Upper lobe of left lung (tissue), 6 donors: ENCODE data around the gene AP1G1. TPM values are rescaled to one million over a fixed set of nuclear protein-coding genes. Genes with fewer than 3 reads are reported as not detected.
"Not testable (repeated sequence)": the region's sequence is repeated elsewhere in the genome, so short reads cannot be mapped to it uniquely, and the experiment has no call there.

Experiments used
- ATAC-seq, 2 donors: fragments of 200-7000 bp; cut with Tn5 transposase; one replicate each; pipeline ENCODE4 v1.9.1; 2022; ENCODE audit warnings: mild to moderate bottlenecking in 2 of 2, moderate library complexity in 2 of 2; ENCODE audit not compliant: low FRiP score in 2 of 2
- DNase-seq, 2 donors: peaks; one replicate each; pipeline ENCODE4 v3.0.0-alpha.2; 2019 to 2020
- H3K27ac ChIP-seq, 4 donors: fragments of 200-600 bp; sonication (generic); one replicate each; pipeline ENCODE4 v1.5.1; 2016 to 2019
- H3K27me3 ChIP-seq, 4 donors: fragments of 200-600 bp; sonication (generic); one replicate each; pipeline ENCODE4 v1.5.1; 2017 to 2019
- H3K36me3 ChIP-seq, 4 donors: fragments of 200-600 bp; sonication (generic); one replicate each; pipeline ENCODE4 v1.5.1; 2016 to 2019
- H3K4me1 ChIP-seq, 4 donors: fragments of 200-600 bp; sonication (generic); one replicate each; pipeline ENCODE4 v1.5.1; 2018 to 2019
- H3K4me3 ChIP-seq, 4 donors: fragments of 200-600 bp; sonication (generic); one replicate each; pipeline ENCODE4 v1.5.1; 2017 to 2019; ENCODE audit warnings: mild to moderate bottlenecking in 2 of 4, moderate library complexity in 1 of 4
- H3K9me3 ChIP-seq, 4 donors: fragments of 200-600 bp; sonication (generic); one replicate each; pipeline ENCODE4 v1.5.1; 2018 to 2019
- EP300 ChIP-seq, 4 donors: sonication (generic); formaldehyde crosslinking; IDR thresholded peaks; one replicate each; pipeline ENCODE4 v1.5.1; 2017; ENCODE audit warnings: antibody characterized with exemption in 4 of 4, control low read depth in 2 of 4
- POLR2A ChIP-seq, 4 donors: fragments of 450-650 bp; IDR thresholded peaks; one replicate each; pipeline ENCODE4 v1.5.1; 2016 to 2017; ENCODE audit warnings: antibody characterized with exemption in 4 of 4, mild to moderate bottlenecking in 2 of 4
- POLR2AphosphoS5 ChIP-seq, 2 donors: sonication (generic); formaldehyde crosslinking; IDR thresholded peaks; one replicate each; pipeline ENCODE4 v1.5.1; 2017; ENCODE audit warnings: antibody characterized with exemption in 2 of 2
- WGBS, 2 donors: methylation state at CpG; one replicate each; pipeline ENCODE4 v1.1.5; 2017 to 2018; 5-methylcytosine and 5-hydroxymethylcytosine counted together
- total RNA-seq, 6 donors: library from RNA; depleted of rRNA in 4 of 6; stranded (reverse); fragments of >200 nt in 4 of 6; gene quantifications; one replicate each; pipeline versions ENCODE4 v1.1.0 to v1.2.1, GENCODE V29; 2016 to 2021
- TF ChIP-seq, protein P1 (sequence below), 6 experiments: fragments of 450-650 bp in 4 of 6; fragments of 200-600 bp in 2 of 6; sonication (generic) in 2 of 6; IDR thresholded peaks; one replicate each; pipeline ENCODE4 v1.5.1; 2016 to 2019; ENCODE audit warnings: antibody characterized with exemption in 6 of 6
- donor health status: DM: no; HTN: no; CAD: no; lungs with moderate emphysema.
- donor health status: DM: no; HTN: yes; CAD: no; lungs with severe emphysema.

Gene AP1G1
- total RNA-seq, 6 donors from 2014 or later: 63.7 to 145 (median 88.6) TPM

DNA sequence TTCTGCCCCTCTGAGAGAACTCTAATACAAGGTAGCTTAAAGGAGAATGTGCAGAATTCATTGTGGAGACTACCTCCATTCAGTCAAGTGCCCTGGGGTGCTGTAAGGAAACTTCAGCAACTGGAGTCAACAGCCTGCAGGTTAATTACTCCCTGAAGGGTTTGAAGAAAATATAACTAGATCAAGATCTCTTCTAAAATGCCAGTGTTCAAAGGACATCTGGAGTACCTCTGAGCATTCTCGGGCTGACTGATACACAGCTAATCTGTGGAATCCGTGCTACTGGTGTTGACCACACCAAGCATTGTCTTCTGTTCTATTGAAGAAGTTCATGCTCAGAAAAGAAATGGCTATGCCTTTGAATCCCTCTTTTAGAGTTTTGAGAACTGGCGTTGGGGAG, 25.7 kb upstream of the AP1G1 start:
- WGBS, 2 donors: 73 to 89% methylated on average over 3 of the region's 3 CpGs
- TF ChIP-seq POLR2A (IDR thresholded peaks at IDR 0.05) (no peak), EP300 (IDR thresholded peaks at IDR 0.05) (no peak), POLR2AphosphoS5 (IDR thresholded peaks at IDR 0.05) (no peak)
- TF ChIP-seq, protein P1, sequence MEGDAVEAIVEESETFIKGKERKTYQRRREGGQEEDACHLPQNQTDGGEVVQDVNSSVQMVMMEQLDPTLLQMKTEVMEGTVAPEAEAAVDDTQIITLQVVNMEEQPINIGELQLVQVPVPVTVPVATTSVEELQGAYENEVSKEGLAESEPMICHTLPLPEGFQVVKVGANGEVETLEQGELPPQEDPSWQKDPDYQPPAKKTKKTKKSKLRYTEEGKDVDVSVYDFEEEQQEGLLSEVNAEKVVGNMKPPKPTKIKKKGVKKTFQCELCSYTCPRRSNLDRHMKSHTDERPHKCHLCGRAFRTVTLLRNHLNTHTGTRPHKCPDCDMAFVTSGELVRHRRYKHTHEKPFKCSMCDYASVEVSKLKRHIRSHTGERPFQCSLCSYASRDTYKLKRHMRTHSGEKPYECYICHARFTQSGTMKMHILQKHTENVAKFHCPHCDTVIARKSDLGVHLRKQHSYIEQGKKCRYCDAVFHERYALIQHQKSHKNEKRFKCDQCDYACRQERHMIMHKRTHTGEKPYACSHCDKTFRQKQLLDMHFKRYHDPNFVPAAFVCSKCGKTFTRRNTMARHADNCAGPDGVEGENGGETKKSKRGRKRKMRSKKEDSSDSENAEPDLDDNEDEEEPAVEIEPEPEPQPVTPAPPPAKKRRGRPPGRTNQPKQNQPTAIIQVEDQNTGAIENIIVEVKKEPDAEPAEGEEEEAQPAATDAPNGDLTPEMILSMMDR (IDR thresholded peaks at IDR 0.05): no peak
- ATAC-seq (no peak), DNase-seq (no peak)
- H3K4me1 ChIP-seq: no peaks in the 10 kb centered on the region
- H3K4me3 ChIP-seq: no peak overlapping the region
- no peaks in the 10 kb centered on the region for H3K36me3 ChIP-seq
- no peaks in the 10 kb centered on the region for H3K27me3 ChIP-seq
- no peak overlapping the region for H3K27ac ChIP-seq
- H3K9me3 ChIP-seq: no peaks in the 10 kb centered on the region

DNA sequence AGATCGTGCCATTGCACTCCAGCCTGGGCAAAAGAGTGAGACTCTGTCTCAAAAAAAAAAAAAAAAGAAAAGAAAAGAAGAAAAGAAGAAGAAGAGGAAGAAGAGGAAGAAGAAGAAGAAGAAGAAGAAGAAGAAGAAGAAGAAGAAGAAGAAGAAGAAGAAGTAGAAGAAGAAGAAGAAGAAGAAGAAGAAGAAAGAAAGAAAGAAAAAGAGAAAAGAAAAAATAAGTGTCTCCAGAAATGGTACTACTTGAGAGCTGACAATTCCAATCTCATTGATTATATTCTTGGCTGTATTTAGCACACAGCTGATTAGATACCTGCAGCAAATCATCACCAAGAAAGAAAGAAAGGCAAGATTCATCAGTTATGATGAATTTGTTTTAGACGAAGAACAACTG, 23.5 kb upstream of the AP1G1 start:
- DNase-seq, H3K27me3 ChIP-seq, H3K4me1 ChIP-seq, H3K9me3 ChIP-seq, H3K27ac ChIP-seq, H3K36me3 ChIP-seq, H3K4me3 ChIP-seq, ATAC-seq: not testable (repeated sequence)
- 92 to 94% methylated on average over 2 of the region's 2 CpGs for WGBS, 2 donors

DNA sequence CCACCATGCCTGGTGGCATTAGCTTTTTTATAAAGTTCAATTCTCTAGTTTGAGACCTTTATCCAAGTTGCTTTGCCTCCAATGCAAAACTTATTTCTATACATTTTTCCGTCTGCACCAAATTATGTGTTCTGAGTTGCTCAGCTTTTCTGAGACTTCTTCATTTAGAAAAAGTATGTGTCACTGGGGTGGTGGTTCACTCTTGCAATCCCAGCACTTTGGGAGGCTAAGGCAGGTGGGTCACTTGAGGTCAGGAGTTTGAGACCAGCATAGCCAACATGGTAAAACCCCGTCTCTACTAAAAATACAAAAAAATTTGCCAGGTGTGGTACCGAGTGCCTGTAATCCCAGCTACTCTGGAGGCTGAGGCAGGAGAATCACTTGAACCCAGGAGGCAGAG, 23.1 kb upstream of the AP1G1 start:
- ATAC-seq, H3K27me3 ChIP-seq, H3K27ac ChIP-seq, DNase-seq, H3K9me3 ChIP-seq, H3K4me1 ChIP-seq, H3K36me3 ChIP-seq, H3K4me3 ChIP-seq: not testable (repeated sequence)
- 90 to 92% methylated on average over 3 of the region's 3 CpGs for WGBS, 2 donors

DNA sequence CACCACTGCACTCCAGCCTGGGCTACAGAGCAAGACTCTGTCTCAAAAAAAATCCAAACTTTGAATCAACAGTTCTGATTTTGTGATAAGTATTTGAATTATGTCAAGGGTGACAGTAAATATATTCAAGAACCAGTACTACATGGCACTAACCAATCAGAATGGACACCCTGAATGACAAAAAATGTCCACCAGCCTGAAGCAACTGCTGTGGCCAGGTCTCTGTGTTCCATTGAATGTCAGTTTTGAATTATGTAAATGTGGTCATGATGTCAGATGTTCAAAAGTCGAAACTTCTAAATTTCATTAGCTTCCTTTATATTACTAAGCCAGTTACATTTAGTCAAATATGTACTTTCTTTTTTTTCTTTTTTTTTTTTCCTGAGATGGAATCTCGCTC, 21.7 kb upstream of the AP1G1 start:
- no peak for TF ChIP-seq POLR2AphosphoS5 (IDR thresholded peaks at IDR 0.05)
- ATAC-seq (no peak), DNase-seq (no peak)
- Histone ChIP-seq H3K4me3 (no peak overlapping the region), H3K27me3 (no peaks in the 10 kb centered on the region), H3K9me3 (no peaks in the 10 kb centered on the region), H3K27ac (no peak overlapping the region), H3K36me3 (no peaks in the 10 kb centered on the region), H3K4me1 (no peaks in the 10 kb centered on the region)
- WGBS, 2 donors: 61 to 74% methylated on average over 2 of the region's 2 CpGs

DNA sequence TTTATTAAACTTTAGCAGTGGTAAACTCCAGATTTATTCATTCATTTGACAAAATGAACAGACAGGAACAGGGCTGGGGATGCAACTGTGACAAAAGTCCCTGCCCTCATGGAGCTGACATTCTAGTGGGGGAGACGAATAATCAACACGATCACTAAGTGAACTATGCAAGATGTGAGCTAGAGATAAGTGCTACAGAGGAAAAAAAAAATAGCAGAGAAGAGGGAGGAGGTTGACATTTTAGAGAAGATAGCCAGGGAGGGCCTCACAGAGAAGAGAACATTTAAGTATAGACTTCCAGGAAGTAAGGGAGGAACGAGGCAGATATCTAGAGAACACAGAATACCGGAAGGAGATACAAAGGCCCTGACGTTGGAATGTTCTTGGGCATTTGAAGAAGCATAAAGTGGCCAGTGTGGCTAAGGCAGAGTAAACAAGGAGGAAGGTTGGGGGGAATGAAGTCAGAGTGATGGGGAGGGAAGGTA, 17.9 kb upstream of the AP1G1 start:
- Histone ChIP-seq H3K27me3 (no peaks in the 10 kb centered on the region), H3K9me3 (no peaks in the 10 kb centered on the region), H3K4me1 (no peaks in the 10 kb centered on the region), H3K4me3 (no peak overlapping the region), H3K36me3 (peaks cover 0 to 5% (median 0%) of the 10 kb centered on the region in 4 donors), H3K27ac (no peak overlapping the region)
- ATAC-seq (no peak), DNase-seq (no peak)
- TF ChIP-seq EP300 (IDR thresholded peaks at IDR 0.05): no peak
- no peak for TF ChIP-seq POLR2A (IDR thresholded peaks at IDR 0.05)
- TF ChIP-seq, protein P1 (IDR thresholded peaks at IDR 0.05): no peak
- no peak for TF ChIP-seq POLR2AphosphoS5 (IDR thresholded peaks at IDR 0.05)
- WGBS, 2 donors: 57 to 64% methylated on average over 5 of the region's 5 CpGs

DNA sequence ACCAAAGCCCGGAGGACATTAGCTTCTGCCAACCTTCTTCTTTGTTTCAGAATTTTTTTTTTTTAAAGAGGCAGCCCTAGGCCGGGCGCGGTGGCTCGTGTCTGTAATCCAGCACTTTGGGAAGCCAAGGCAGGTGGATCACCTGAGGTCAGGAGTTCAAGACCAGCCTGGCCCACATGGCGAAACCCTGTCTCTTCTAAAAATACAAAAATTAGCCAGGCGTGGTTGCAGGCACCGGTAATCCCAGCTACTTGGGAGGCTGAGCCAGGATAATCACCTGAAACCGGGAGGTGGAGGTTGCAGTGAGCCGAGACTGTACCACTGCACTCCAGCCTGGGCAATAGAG, 8.5 kb upstream of the AP1G1 start:
- not testable (repeated sequence) for ATAC-seq, H3K36me3 ChIP-seq, DNase-seq, H3K4me1 ChIP-seq, H3K4me3 ChIP-seq, H3K27me3 ChIP-seq, H3K9me3 ChIP-seq
- WGBS, 2 donors: 81 to 87% methylated on average over 10 of the region's 10 CpGs
- peak overlapping the region in 3 of 4 donors; percentile 7 to 51 (median 49) for H3K27ac ChIP-seq

DNA sequence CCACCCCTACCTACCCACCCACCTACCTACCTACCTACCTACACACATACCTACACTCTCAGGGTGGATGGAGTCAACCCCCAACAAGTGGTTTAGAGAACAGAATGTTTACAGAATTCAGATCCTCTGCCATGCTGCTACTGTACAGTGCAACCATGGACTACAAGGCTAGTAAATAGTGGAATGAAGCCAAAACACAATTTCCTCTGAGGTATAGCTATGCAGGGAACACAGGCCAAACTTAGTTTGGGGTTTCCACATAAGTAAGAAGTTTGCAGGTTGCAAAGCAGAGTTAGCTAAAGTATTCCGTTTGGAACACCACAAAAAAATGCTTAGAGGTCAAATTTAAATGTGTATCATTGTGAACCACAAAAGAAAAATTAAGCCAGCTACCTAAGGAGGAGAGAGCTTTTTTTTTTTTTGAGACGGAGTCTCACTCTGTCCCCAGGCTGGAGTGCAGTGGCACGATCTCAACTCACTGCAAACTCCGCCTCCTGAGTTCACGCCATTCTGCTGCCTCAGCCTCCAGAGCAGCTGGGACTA, 2.7 kb upstream of the AP1G1 start:
- peaks cover 0 to under 1% (median 0%) of the 10 kb centered on the region in 4 donors for H3K36me3 ChIP-seq
- 62 to 64% methylated on average over 5 of the region's 5 CpGs for WGBS, 2 donors
- DNase-seq (no peak), ATAC-seq (no peak)
- no peak for TF ChIP-seq POLR2AphosphoS5 (IDR thresholded peaks at IDR 0.05)
- TF ChIP-seq, protein P1 (IDR thresholded peaks at IDR 0.05): no peak
- no peak for TF ChIP-seq EP300 (IDR thresholded peaks at IDR 0.05)
- TF ChIP-seq POLR2A (IDR thresholded peaks at IDR 0.05): no peak
- H3K4me3 ChIP-seq: no peak overlapping the region
- H3K9me3 ChIP-seq: no peaks in the 10 kb centered on the region
- H3K27me3 ChIP-seq: no peaks in the 10 kb centered on the region
- H3K4me1 ChIP-seq: peaks cover 14 to 26% (median 19%) of the 10 kb centered on the region in 4 donors
- no peak overlapping the region for H3K27ac ChIP-seq

DNA sequence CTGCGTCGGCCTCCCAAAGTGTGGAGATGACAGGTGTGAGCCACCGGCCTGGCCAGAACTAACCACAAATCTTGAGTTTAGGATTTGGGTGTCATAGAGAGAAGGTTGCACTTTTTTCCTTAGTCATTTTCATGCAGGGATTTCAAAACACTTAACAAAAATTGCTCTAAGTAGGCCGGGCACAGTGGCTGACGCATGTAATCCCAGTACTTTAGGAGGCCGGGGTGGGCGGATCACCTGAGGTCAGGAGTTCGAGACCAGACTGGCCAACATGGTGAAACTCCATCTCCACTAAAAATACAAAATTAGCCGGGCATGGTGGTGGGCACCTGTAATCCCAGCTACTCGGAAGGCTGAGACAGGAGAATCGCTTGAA, 1.5 kb upstream of the AP1G1 start:
- WGBS, 2 donors: 69 to 82% methylated on average over 11 of the region's 11 CpGs
- not testable (repeated sequence) for H3K9me3 ChIP-seq, ATAC-seq, H3K36me3 ChIP-seq, H3K27me3 ChIP-seq, H3K4me3 ChIP-seq
- Histone ChIP-seq H3K27ac (peak overlapping the region; percentile 96 to 99 (median 98)), H3K4me1 (peaks cover 23 to 36% (median 29%) of the 10 kb centered on the region in 4 donors)
- peak in 1 of 2 donors; percentile 43 for DNase-seq
